GM12801 (cell line): ENCODE data around the gene NR3C2.

Experiments
- CTCF ChIP-seq: IDR thresholded peaks from one replicate; pipeline ENCODE4 v1.5.1; 2011; ENCODE audit warnings: control low read depth; ENCODE audit not compliant: insufficient read length; ENCODE audit errors: extremely low read depth

Gene NR3C2

GRCh38 chr4:148289740-148290139 is 152.5 kb downstream of the NR3C2 start:
- TF ChIP-seq CTCF: no peak

- TF ChIP-seq CTCF: no peak
These were observed 153.8 kb downstream of the NR3C2 start for GRCh38 chr4:148288448-148288847.

GRCh38 chr4:148287111-148287510 is 155.1 kb downstream of the NR3C2 start:
- no peak for TF ChIP-seq CTCF

GRCh38 chr4:148286012-148286411 is 156.2 kb downstream of the NR3C2 start:
- no peak for TF ChIP-seq CTCF

GRCh38 chr4:148283665-148284064 is 158.5 kb downstream of the NR3C2 start:
- no peak for TF ChIP-seq CTCF

- TF ChIP-seq CTCF: no peak
These were observed 163.9 kb downstream of the NR3C2 start for GRCh38 chr4:148278310-148278709.

- no peak for TF ChIP-seq CTCF
These were observed 166.9 kb downstream of the NR3C2 start for GRCh38 chr4:148275266-148275665.

- TF ChIP-seq CTCF: no peak
These were observed 168.7 kb downstream of the NR3C2 start for GRCh38 chr4:148273501-148273986.
